Heart right ventricle (tissue), 16 donors: ENCODE measurements around the gene EGFL6. TPM values are rescaled to one million over a fixed set of nuclear protein-coding genes. Genes with fewer than 3 reads are reported as not detected.
A peak's percentile ranks its signal among the peaks of the same experiment; 100 is the strongest.

Experiments
- ATAC-seq, 8 donors: fragments of 200-7000 bp; cut with Tn5 transposase; one replicate each; pipeline ENCODE4 v1.9.1; 2020; ENCODE audit warnings: mild to moderate bottlenecking in 8 of 8, moderate library complexity in 8 of 8, moderate number of reproducible peaks in 1 of 8
- DNase-seq, 2 donors: peaks; one replicate each; pipeline ENCODE4 v3.0.0-alpha.2; 2020
- H3K27ac ChIP-seq, 10 donors: fragments of 200-600 bp; sonication (generic) in 2 of 10; one replicate each; pipeline versions ENCODE4 v1.5.0 to v1.8.0; 2020 to 2022; ENCODE audit warnings: mild to moderate bottlenecking in 3 of 10
- H3K27me3 ChIP-seq, 7 donors: fragments of 200-600 bp; one replicate each; pipeline ENCODE4 v1.8.0; 2021 to 2022; ENCODE audit warnings: mild to moderate bottlenecking in 2 of 7
- H3K36me3 ChIP-seq, 9 donors: fragments of 200-600 bp; sonication (generic) in 1 of 9; one replicate each; pipeline versions ENCODE4 v1.5.0 to v1.8.0; 2020 to 2022; ENCODE audit warnings: mild to moderate bottlenecking in 2 of 9
- H3K4me1 ChIP-seq, 9 donors: fragments of 200-600 bp; sonication (generic) in 1 of 9; one replicate each; pipeline versions ENCODE4 v1.5.0 to v1.8.0; 2020 to 2022; ENCODE audit warnings: mild to moderate bottlenecking in 4 of 9
- H3K4me3 ChIP-seq, 10 donors: fragments of 200-600 bp; sonication (generic) in 2 of 10; one replicate each; pipeline versions ENCODE4 v1.5.0 to v1.8.0; 2020 to 2022; ENCODE audit warnings: mild to moderate bottlenecking in 7 of 10, moderate library complexity in 2 of 10
- H3K9me3 ChIP-seq, 11 donors: fragments of 200-600 bp in 10 of 11; sonication (generic) in 2 of 11; one replicate each; pipeline versions ENCODE4 v1.5.0 to v1.8.0; 2013 to 2022; ENCODE audit warnings: mild to moderate bottlenecking in 2 of 11, control low read depth in 1 of 11, moderate library complexity in 1 of 11
- WGBS, 2 donors: extraction: QIAGEN DNeasy Blood & Tissue Kit; methylation state at CpG; one replicate each; pipeline ENCODE4 v1.1.7; 2013; ENCODE audit warnings: inconsistent platforms in 1 of 2; 5-methylcytosine and 5-hydroxymethylcytosine counted together
- intact Hi-C, 10 donors: fragments of 100-400 bp; cut with DNase I; formaldehyde crosslinking; loops; one replicate each; pipeline versions ENCODE4 v1.11.1 to v1.14.2; 2022
- polyA plus RNA-seq, 2 donors: library from polyadenylated mRNA; stranded (reverse); fragments of 200-250 nt; gene quantifications; one replicate each; pipeline ENCODE4 v1.2.3, GENCODE V29; 2013
- total RNA-seq, 10 donors: library from RNA; stranded (reverse); fragmentation: NEBNext Ultra II Directional in 3 of 10; extraction: Animal tissue kit (Norgen Biotek cat#: 25700) in 3 of 10; gene quantifications; one replicate each; pipeline versions ENCODE4 v1.2.1 to v1.2.4, GENCODE V29; 2021 to 2023
- TF ChIP-seq, protein P1 (sequence below), 9 donors: fragments of 200-600 bp; sonication (generic) in 2 of 9; IDR thresholded peaks; one replicate each; pipeline versions ENCODE4 v1.5.0 to v1.8.0; 2021 to 2022; ENCODE audit warnings: antibody characterized with exemption in 9 of 9, mild to moderate bottlenecking in 5 of 9, moderate library complexity in 1 of 9
- donor health status: Arrhythmogenic right ventricular cardiomyopathy.
- donor health status: ischemic (EF 13 %, LVEDD 7.1; RV severe dilation, severe dysfunction).
- donor health status: healthy with polysubstance abuse.
- donor health status: DM: no; HTN: yes; CAD: no.
- donor health status: DM: no; HTN: no; CAD: no.
- donor health status: ischemic (EF 25% LVEDD 6.9; RV normal size, moderate dysfunction).
- donor health status: ischemic (EF 25% LVEDD 5.7; RV mildly dilated, moderate dysfunction).
- donor health status: healthy.
- donor health status: DM: yes; HTN: yes; CAD: no.
- donor health status: Ischemic cardiomyopathy.
- donor health status: ischemic (EF 35%, LVEDD 5.7; RV mildly dilated, moderate dysfunction).
- donor health status: nonischemic (EF 11% LVEDD 7.7; RV severe dilation, severe dysfunction).
- donor health status: DM: yes; HTN: yes; CAD: no.
- donor health status: PGD.
- donor health status: ischemic (EF 29% LVEDD 5.4; RV normal size, mild dysfunction).
- donor health status: nonischemic (EF 23%, LVEDD 6.1; RV moderate dilation, normal function).

EGFL6 gene
- total and polyA plus RNA-seq, 12 donors, result 0.11 TPM; not detected in 11

DNA sequence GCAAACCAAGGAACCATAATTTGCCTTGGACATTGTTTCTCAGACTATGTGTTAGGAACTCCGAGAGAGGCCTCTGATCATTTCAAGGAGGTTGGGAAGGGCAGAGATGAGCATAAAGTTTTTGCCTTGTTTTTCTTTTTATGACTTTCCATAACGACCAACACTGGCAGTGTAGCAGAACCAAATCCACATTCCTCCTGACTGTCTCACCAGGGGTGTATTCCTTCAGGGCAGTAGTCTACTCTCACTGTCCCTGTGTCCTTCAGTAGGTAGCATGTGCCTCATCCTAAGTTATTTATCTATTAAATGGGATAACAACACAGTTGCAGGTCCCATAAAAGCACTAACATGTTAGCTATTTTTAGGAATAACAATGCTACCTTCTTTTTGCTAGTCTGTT, 20.8 kb downstream of the EGFL6 start:
- Histone ChIP-seq H3K4me3 (no peak overlapping the region), H3K36me3 (no peaks in the 10 kb centered on the region), H3K9me3 (no peaks in the 10 kb centered on the region), H3K27me3 (peaks cover 0 to 69% (median 0%) of the 10 kb centered on the region in 7 donors), H3K27ac (no peak overlapping the region), H3K4me1 (no peaks in the 10 kb centered on the region)
- WGBS, 2 donors, result 80 to 91% methylated on average over 2 of the region's 2 CpGs
- intact Hi-C loops, result no loop called here
- DNase-seq, result no peak
- ATAC-seq, result no peak
- TF ChIP-seq, protein P1, sequence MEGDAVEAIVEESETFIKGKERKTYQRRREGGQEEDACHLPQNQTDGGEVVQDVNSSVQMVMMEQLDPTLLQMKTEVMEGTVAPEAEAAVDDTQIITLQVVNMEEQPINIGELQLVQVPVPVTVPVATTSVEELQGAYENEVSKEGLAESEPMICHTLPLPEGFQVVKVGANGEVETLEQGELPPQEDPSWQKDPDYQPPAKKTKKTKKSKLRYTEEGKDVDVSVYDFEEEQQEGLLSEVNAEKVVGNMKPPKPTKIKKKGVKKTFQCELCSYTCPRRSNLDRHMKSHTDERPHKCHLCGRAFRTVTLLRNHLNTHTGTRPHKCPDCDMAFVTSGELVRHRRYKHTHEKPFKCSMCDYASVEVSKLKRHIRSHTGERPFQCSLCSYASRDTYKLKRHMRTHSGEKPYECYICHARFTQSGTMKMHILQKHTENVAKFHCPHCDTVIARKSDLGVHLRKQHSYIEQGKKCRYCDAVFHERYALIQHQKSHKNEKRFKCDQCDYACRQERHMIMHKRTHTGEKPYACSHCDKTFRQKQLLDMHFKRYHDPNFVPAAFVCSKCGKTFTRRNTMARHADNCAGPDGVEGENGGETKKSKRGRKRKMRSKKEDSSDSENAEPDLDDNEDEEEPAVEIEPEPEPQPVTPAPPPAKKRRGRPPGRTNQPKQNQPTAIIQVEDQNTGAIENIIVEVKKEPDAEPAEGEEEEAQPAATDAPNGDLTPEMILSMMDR (IDR thresholded peaks at IDR 0.05), result no peak

DNA sequence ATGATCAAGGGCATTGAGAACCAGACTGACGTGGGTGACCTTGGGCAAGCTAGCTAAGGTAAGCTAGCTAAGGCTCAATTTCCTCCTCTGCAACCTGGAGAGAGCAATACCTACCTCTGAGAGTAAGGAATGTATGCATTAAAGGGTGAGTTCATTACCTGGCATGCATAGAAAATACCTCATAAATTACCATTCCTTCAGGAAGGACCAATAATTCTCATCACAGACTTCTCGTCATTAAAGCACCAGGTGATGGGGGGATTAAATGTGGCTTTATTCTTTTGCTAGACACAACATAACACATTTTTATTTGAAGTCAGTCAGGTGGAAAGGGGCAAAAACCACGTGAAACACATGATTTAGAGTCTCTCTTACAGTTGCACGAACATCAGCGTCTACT, 21.5 kb downstream of the EGFL6 start:
- peaks cover 0 to 68% (median 0%) of the 10 kb centered on the region in 7 donors for H3K27me3 ChIP-seq
- no peaks in the 10 kb centered on the region for H3K9me3 ChIP-seq
- TF ChIP-seq, protein P1 (IDR thresholded peaks at IDR 0.05), result no peak
- H3K27ac ChIP-seq, result no peak overlapping the region
- DNase-seq, result no peak
- H3K4me1 ChIP-seq, result no peaks in the 10 kb centered on the region
- intact Hi-C loops, result no loop called here
- no peaks in the 10 kb centered on the region for H3K36me3 ChIP-seq
- no peak overlapping the region for H3K4me3 ChIP-seq
- 80 to 84% methylated on average over 5 of the region's 5 CpGs for WGBS, 2 donors
- ATAC-seq, result no peak

DNA sequence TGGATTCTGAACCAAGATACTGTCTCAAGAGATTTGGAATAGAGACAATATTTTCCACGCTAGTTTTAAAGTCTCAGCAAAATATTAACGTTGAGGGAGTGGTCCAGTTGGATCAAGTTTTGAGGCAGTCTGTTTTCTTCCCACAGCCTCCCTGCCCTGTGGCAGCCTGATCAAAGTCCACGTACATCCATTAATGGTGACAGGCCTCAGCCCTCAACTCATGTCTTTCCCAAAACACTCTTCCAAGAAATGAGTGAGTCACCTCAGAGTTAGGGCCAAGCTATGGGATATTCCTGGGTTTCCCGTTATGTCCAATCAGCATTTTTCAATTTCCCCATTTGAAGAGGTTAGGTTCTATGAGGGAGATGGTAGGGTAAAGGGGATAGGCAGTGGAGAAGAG, 28.5 kb downstream of the EGFL6 start:
- TF ChIP-seq, protein P1 (IDR thresholded peaks at IDR 0.05), result no peak
- Histone ChIP-seq H3K27me3 (peaks cover 0 to 57% (median 0%) of the 10 kb centered on the region in 7 donors), H3K9me3 (no peaks in the 10 kb centered on the region), H3K36me3 (no peaks in the 10 kb centered on the region), H3K27ac (peak overlapping the region in 1 of 10 donors; percentile 12), H3K4me3 (no peak overlapping the region), H3K4me1 (peaks cover 0 to 7% (median 0%) of the 10 kb centered on the region in 9 donors)
- intact Hi-C loops, result no loop called here
- no peak for DNase-seq
- 54 to 60% methylated on average over 4 of the region's 4 CpGs for WGBS, 2 donors
- peak in 1 of 8 donors; percentile 56 for ATAC-seq

DNA sequence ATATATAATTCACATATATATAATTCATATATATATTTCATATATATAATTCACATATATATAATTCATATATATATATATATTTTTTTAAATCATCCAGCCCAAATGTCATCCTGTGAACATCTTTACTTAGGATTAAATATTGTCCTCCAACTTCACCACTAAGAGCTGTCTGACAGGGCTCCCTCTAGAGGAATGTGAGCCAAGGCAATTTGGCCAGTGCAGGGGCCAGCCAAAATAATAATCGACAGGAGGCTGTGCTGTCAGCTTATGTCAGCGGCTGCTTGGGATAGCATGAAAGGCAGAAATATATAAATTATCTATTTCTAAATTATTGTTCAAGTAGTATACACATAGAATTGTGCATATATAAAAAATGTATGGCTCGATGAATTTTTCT, 29.5 kb downstream of the EGFL6 start:
- TF ChIP-seq, protein P1 (IDR thresholded peaks at IDR 0.05), result peak in 2 of 9 donors; percentile 9 to 22
- H3K4me1 ChIP-seq, result peaks cover 0 to 7% (median 0%) of the 10 kb centered on the region in 9 donors
- 69 to 80% methylated on average over 3 of the region's 3 CpGs for WGBS, 2 donors
- ATAC-seq, result no peak
- H3K27me3 ChIP-seq, result peaks cover 0 to 57% (median 0%) of the 10 kb centered on the region in 7 donors
- H3K36me3 ChIP-seq, result no peaks in the 10 kb centered on the region
- no peak overlapping the region for H3K4me3 ChIP-seq
- intact Hi-C loops, result no loop called here
- DNase-seq, result no peak
- peak overlapping the region in 1 of 10 donors; percentile 53 for H3K27ac ChIP-seq
- H3K9me3 ChIP-seq, result no peaks in the 10 kb centered on the region
